ENCODE measurements around the gene MYO1G. TPM values are rescaled to one million over a fixed set of nuclear protein-coding genes. Genes with fewer than 3 reads are reported as not detected.

Gene MYO1G
- total RNA-seq, 4 donors from 2014 or later: 2.7 to 14.9 (median 5.0) TPM

- TF ChIP-seq CTCF (IDR thresholded peaks at IDR 0.05): no peak
- no peak for TF ChIP-seq POLR2A (IDR thresholded peaks at IDR 0.05)
- Histone ChIP-seq H3K27me3 (no peaks in the 10 kb centered on the region), H3K36me3 (peaks cover 0 to 6% (median 0%) of the 10 kb centered on the region in 3 donors), H3K4me1 (peaks cover 0 to 4% (median 0%) of the 10 kb centered on the region in 4 donors), H3K4me3 (no peak overlapping the region), H3K27ac (no peak overlapping the region), H3K9me3 (no peaks in the 10 kb centered on the region)
- peak in 1 of 3 donors; percentile 30 for DNase-seq
Observed at GRCh38 chr7:44971902-44972441, 6.8 kb downstream of the MYO1G start.

GRCh38 chr7:44971188-44971901 is 7.5 kb downstream of the MYO1G start:
- no peaks in the 10 kb centered on the region for H3K9me3 ChIP-seq
- H3K27me3 ChIP-seq: no peaks in the 10 kb centered on the region
- peak in 1 of 3 donors; percentile 18 for DNase-seq
- no peak overlapping the region for H3K4me3 ChIP-seq
- H3K4me1 ChIP-seq: no peaks in the 10 kb centered on the region
- H3K36me3 ChIP-seq: peaks cover 0 to 6% (median 0%) of the 10 kb centered on the region in 3 donors
- no peak for TF ChIP-seq POLR2A (IDR thresholded peaks at IDR 0.05)
- TF ChIP-seq CTCF (IDR thresholded peaks at IDR 0.05): no peak
- H3K27ac ChIP-seq: no peak overlapping the region

DNA sequence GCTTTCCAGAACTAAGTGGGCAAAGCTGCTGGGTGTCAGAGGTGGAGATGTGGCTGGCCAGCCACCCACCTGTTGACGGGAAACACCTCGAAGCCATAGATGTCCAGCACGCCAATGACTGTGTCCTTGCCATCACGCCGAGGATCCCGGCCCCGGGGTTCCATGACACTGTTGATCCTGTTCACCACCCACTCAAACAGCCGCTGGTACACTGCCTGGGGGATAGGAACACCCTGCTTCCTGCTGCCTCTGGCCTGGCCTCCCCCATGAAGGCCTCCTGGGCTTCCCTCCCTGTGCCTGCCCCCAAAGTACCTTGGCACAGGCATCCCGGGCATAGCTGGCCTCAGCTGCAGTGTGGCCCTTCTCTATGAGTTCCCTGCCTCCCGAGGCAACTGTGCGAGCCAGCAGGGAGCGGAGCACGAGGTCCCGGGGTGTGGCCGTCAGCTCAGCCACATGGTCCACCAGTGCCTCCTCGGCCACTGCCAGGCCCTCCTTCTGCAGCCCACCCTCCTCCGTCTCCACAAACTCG is 8.2 kb downstream of the MYO1G start:
- Histone ChIP-seq H3K4me1 (no peaks in the 10 kb centered on the region), H3K27ac (no peak overlapping the region), H3K27me3 (no peaks in the 10 kb centered on the region), H3K36me3 (peaks cover 0 to 3% (median 0%) of the 10 kb centered on the region in 3 donors), H3K9me3 (no peaks in the 10 kb centered on the region), H3K4me3 (no peak overlapping the region)
- no peak for DNase-seq
- no peak for TF ChIP-seq POLR2A (IDR thresholded peaks at IDR 0.05)
- TF ChIP-seq CTCF (IDR thresholded peaks at IDR 0.05): no peak

GRCh38 chr7:44969701-44970522 is 8.9 kb downstream of the MYO1G start:
- TF ChIP-seq POLR2A (IDR thresholded peaks at IDR 0.05): no peak
- no peak for TF ChIP-seq CTCF (IDR thresholded peaks at IDR 0.05)
- Histone ChIP-seq H3K27ac (no peak overlapping the region), H3K4me3 (no peak overlapping the region), H3K9me3 (no peaks in the 10 kb centered on the region), H3K36me3 (no peaks in the 10 kb centered on the region), H3K27me3 (no peaks in the 10 kb centered on the region), H3K4me1 (no peaks in the 10 kb centered on the region)
- peak in 1 of 3 donors; percentile 38 for DNase-seq

DNA sequence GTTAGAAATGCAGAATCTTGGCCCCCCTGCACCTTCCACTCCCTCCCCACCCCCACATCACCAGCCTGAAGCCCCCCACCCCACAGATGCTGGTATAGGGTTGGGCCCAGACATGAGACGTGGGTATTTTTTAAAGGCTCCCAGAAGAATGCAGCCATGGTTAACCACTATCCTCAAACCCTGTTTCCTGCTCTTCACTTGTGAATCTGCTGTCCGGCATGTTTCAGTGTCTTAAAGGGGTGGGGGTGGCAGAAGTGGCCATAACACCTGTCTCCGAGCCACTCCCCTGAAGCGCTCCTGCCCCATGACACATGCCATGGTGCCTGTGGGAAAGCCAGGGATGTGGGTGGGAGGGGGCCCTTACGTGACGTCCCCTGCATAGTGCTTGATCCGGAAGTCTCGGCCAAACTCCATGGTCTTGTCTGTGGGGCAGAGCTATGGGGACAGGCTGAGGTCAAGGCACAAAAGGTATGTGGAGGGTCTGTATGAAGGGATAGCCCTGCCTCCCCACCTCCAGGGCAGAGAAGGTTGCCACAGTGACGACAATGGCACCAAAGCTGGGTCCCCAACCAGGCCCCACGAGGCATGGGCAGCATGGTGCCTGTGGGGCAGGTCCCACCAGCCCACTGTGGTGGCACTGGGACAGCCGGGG is 9.6 kb downstream of the MYO1G start:
- no peaks in the 10 kb centered on the region for H3K9me3 ChIP-seq
- TF ChIP-seq CTCF (IDR thresholded peaks at IDR 0.05): no peak
- no peak for TF ChIP-seq POLR2A (IDR thresholded peaks at IDR 0.05)
- peak in 1 of 3 donors; percentile 37 for DNase-seq
- H3K36me3 ChIP-seq: no peaks in the 10 kb centered on the region
- no peaks in the 10 kb centered on the region for H3K27me3 ChIP-seq
- H3K4me1 ChIP-seq: no peaks in the 10 kb centered on the region
- no peak overlapping the region for H3K4me3 ChIP-seq
- H3K27ac ChIP-seq: no peak overlapping the region

All from Peyer's patch (tissue), 4 donors.